ENCODE measurements around the gene EIF5AL1. TPM values are rescaled to one million over a fixed set of nuclear protein-coding genes. Genes with fewer than 3 reads are reported as not detected.

The EIF5AL1 gene
- total and polyA plus RNA-seq, 2 experiments from 2014 or later = 2.0 to 20.4 TPM

GRCh38 chr10:79463578-79464496 is 48.5 kb upstream of the EIF5AL1 start (continued):
- TF ChIP-seq ZNF462 (CRISPR knock-in tag; IDR thresholded peaks at IDR 0.05) = no peak

GRCh38 chr10:79465341-79465740 is 47.0 kb upstream of the EIF5AL1 start:
- no peaks in the 10 kb centered on the region for H3K9me2 ChIP-seq (ENCODE audit: insufficient read depth)
- H3K4me2 ChIP-seq = no peak overlapping the region
- no peaks in the 10 kb centered on the region for H3F3A ChIP-seq (replicated peaks; ENCODE audit: low read depth)
- H3K4me3 Mint-ChIP-seq = no peak overlapping the region
- H4K20me1 ChIP-seq (replicated peaks; ENCODE audit: insufficient read depth) = no peaks in the 10 kb centered on the region
- H3K27ac ChIP-seq (ENCODE audit: low read depth) = no peak overlapping the region
- H3K27me3 ChIP-seq (ENCODE audit: insufficient read depth) = no peaks in the 10 kb centered on the region
- no peak overlapping the region for H3K27ac Mint-ChIP-seq
- H3K9me3 Mint-ChIP-seq = no peaks in the 10 kb centered on the region
- H3K4me3 ChIP-seq = no peak overlapping the region
- no peak for ATAC-seq
- H3K36me3 Mint-ChIP-seq (ENCODE audit: low read depth) = no peaks in the 10 kb centered on the region
- no peaks in the 10 kb centered on the region for H3K36me3 ChIP-seq (ENCODE audit: insufficient read depth)
- H3K27me3 Mint-ChIP-seq (ENCODE audit: insufficient read depth, low read depth, poor library complexity) = peaks cover 4% of the 10 kb centered on the region
- no peak overlapping the region for H2AFZ ChIP-seq
- no peaks in the 10 kb centered on the region; the same call in 2 of the 3 replicates for H3K4me1 Mint-ChIP-seq
- H3K79me2 ChIP-seq (replicated peaks; ENCODE audit: insufficient read depth) = no peaks in the 10 kb centered on the region
- no peaks in the 10 kb centered on the region for H3K4me1 ChIP-seq (ENCODE audit: insufficient read depth)
- no peak for DNase-seq (ENCODE audit: low spot score)
- TF ChIP-seq ZNF462 (CRISPR knock-in tag; IDR thresholded peaks at IDR 0.05) = no peak
- TF ChIP-seq NANOG (IDR thresholded peaks at IDR 0.05; ENCODE audit: borderline replicate concordance) = no peak
- TF ChIP-seq REST (IDR thresholded peaks at IDR 0.05; ENCODE audit: unreplicated experiment) = no peak
